GM12891 (cell line): Measurements from ENCODE around the gene PPP1R13B.

Experiments used
- DNase-seq: peaks from one replicate; pipeline ENCODE4 v3.0.0; 2011; ENCODE audit warnings: low spot score; ENCODE audit not compliant: insufficient read length
- FAIRE-seq: peaks from 2 replicates; lab custom pipeline; 2011; peaks lifted over from hg19 to GRCh38; lab: Jason Lieb, UNC
- PAX5 ChIP-seq: IDR thresholded peaks from 2 replicates; pipeline ENCODE4 v1.6.1; 2011; ENCODE audit warnings: low read length, moderate library complexity, mild to moderate bottlenecking; ENCODE audit not compliant: insufficient read depth, severe bottlenecking
- POLR2A ChIP-seq: IDR thresholded peaks from 2 replicates; pipeline ENCODE4 v1.6.1; 2011; ENCODE audit warnings: low read depth, low read length, control low read depth
- POLR2AphosphoS5 ChIP-seq: IDR thresholded peaks from 2 replicates; pipeline ENCODE4 v1.6.1; 2011; ENCODE audit warnings: low read depth, low read length, control low read depth
- POU2F2 ChIP-seq: IDR thresholded peaks from 2 replicates; pipeline ENCODE4 v1.6.1; 2011; ENCODE audit warnings: low read depth, mild to moderate bottlenecking, control low read depth, low read length, moderate library complexity
- SPI1 ChIP-seq: IDR thresholded peaks from 2 replicates; pipeline ENCODE4 v1.6.1; 2011; ENCODE audit warnings: low read depth, low read length, control low read depth
- TAF1 ChIP-seq: IDR thresholded peaks from 2 replicates; pipeline ENCODE4 v1.6.1; 2011; ENCODE audit warnings: low read depth, low read length, control low read depth

PPP1R13B gene

DNA sequence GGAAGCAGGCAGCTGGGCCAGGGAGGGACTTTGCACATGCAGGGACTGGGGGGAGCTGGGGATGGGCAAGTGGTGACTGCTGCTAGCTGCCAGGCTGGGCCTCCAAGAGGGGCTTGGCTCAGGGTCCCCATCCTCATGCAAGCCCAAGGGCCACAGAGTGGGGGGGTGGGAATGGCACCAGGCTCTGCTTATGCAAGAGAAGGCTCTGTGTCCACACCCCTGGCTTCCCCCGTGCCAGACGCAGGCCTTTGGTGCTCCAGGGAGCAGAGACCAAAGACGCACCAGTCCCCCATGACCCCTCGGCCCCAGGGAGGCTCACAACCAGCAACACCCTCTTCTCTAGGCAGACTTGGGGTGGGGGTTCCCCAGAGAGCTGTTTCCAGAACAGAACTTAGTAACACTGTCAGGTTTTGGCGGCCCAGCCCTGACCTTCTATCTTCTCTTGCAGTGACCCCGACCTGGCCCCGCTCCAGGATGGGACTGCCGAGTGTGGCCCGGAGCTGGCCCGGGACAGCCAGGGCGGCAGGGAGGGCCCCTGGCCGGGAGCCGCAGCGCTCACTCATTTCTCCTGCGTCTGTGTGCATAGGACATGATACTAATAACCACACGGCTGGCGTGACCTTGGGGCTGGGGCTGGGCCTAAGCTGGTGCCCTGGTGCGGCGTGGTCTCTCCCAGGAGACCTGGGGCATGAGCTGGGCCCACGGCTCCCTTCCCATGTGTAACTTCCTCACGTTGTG lies 146.5 kb downstream of the PPP1R13B start:
- DNase-seq: no peak
- no peak for FAIRE-seq
- TF ChIP-seq POU2F2 (no peak), POLR2AphosphoS5 (no peak), POLR2A (no peak), TAF1 (no peak), SPI1 (no peak), PAX5 (no peak)

DNA sequence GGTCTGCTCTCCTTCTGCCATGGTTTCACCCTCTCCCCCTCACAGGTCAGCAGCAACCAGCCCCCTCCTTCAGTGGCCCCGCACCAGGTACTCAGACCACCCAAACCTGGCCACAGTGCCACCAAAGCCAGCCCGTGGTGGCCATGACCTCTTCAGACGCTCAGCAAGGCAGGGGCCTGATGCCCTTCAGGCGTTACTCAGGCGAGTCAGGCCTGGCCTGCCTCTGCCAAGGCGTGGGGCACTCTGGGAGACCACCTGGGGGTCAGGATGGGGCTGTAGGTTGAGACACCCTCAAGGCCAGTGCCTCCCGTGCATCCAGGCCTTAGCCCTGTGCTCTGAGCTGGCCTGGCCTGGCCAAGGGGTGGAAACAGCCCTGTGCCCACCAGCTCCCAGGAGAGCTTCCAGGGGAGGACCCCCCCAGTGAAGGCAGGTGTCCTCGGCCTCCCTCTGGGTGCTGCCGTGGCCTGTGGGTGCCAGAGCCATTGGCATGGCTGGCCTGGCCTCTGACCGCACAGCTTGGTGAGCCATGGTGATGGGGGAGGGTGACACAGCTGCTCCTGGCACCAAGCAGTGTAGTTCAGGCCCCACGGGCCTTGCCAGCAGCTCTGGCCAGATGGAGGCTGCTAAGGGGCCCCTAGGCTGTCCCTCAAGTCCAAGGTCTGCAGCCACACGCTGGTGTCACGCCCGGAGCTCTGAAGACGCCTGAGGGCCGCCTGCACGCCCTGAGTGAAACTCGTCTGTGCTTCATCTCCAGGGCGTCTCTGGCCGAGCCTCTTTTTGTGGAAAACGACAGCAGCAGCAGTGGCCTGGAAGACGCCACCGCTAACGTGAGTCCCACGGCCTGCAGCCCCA lies 147.2 kb downstream of the PPP1R13B start:
- no peak for DNase-seq
- FAIRE-seq: no peak
- TF ChIP-seq PAX5 (no peak), POLR2A (no peak; the same call in 1 of the 2 replicates), SPI1 (no peak), POLR2AphosphoS5 (no peak), POU2F2 (no peak), TAF1 (no peak)

- no peak for FAIRE-seq
- DNase-seq: no peak
These were observed 148.1 kb downstream of the PPP1R13B start for GRCh38 chr14:103699261-103699661.

DNA sequence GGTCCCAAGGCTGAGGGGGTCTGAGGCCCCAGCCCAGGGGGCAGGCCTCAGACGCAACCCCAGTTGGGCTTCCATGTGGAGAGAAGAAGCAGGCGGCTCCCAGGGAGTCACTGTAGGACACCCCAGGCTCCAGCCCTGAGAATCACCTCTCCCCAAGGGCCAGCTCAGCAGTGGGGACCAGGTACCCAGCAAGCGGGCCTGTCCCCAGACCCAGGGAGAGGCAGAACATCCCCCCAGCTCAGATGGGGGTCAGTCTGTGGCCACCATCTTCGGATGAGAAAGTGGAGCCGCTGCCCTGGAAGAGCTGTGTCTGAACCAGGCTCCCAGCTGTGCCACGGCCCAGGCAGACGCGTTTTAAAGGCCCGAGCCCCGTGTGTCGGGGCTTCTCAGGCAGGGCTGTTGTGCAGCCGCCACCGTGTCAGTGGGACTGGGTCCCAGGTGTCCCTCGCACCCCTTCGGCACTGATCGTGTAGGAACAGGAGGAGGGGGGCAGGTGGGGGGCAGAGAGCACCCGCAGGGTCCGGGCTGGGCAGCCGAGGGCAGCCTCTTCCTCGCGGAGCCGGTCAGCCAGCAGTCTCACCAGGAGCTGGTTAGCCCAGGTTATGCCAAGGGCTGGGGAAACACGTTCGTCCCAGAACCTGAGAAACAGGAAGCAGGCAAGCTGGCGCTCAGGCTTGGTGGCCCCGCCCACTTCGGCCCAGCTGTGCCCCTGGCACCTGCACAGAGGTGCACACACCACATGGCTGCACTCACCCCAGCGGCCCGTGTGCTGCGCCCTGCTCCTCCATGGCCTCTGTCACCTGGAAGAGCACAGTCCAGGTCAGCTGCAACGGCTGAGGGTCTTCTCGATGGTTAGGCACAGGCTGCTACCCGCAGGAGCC lies 148.8 kb downstream of the PPP1R13B start:
- no peak for DNase-seq

More at GRCh38 chr14:103699261-103699661, 148.1 kb downstream of the PPP1R13B start:
- TF ChIP-seq SPI1: no peak
- no peak for TF ChIP-seq POLR2A
- TF ChIP-seq TAF1: no peak
- no peak for TF ChIP-seq POU2F2
- TF ChIP-seq PAX5: no peak
- TF ChIP-seq POLR2AphosphoS5: no peak

DNA sequence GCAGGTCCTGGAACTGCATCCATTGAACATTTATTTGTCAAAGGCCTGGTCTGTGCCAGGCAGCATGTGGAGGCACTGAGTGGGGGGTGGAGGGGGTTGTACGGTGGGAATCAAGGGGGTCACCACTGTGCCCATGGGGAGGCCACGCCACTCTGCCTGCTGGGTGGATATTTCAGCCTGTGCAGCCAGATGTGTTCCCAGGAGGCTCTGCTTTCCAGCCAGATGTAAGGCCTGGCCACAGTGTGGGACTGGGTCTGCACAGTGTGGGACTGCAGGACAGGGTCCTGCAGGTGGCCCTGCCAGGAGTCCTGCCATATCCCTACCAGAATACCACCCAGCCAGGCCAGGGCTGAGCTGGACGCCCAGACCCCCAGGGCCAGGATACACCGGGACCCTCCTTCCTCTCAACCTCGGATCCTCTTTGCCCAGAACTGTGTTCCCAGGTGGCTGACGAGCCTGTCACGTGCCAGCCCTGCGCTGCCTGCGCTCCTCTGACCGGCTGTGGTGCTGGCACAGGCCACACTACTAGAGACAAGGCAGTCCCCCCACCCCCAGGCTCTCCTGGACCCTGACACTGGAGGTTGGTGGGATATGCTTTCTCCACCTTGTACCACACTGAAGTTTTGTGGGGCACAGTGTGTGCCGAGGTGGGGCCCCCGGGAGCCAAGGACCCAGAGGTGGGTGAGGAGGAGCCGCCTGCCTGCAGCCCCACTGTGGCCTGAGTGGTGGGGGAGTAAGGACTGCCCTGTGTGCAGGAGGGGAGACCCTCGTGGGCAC lies 149.6 kb downstream of the PPP1R13B start:
- TF ChIP-seq POU2F2 (no peak), POLR2A (0 out of 2 replicates have a peak, but pooled peaks have one; percentile 26)
- no peak for FAIRE-seq

More for the DNA sequence above, 148.8 kb downstream of the PPP1R13B start:
- TF ChIP-seq PAX5: no peak
- TF ChIP-seq POLR2AphosphoS5: peak; percentile 62; the same call in 1 of the 2 replicates
- TF ChIP-seq SPI1: no peak
- peak; percentile 41; the same call in 1 of the 2 replicates for TF ChIP-seq POLR2A
- FAIRE-seq: no peak

GRCh38 chr14:103697206-103697602 lies 150.2 kb downstream of the PPP1R13B start:
- no peak for TF ChIP-seq TAF1
- no peak for TF ChIP-seq POU2F2
- TF ChIP-seq PAX5: no peak
- peak; percentile 17; the same call in 1 of the 2 replicates for TF ChIP-seq POLR2AphosphoS5
- FAIRE-seq (peak; percentile 80), DNase-seq (no peak)

More for the DNA sequence above, 149.6 kb downstream of the PPP1R13B start:
- no peak for DNase-seq

DNA sequence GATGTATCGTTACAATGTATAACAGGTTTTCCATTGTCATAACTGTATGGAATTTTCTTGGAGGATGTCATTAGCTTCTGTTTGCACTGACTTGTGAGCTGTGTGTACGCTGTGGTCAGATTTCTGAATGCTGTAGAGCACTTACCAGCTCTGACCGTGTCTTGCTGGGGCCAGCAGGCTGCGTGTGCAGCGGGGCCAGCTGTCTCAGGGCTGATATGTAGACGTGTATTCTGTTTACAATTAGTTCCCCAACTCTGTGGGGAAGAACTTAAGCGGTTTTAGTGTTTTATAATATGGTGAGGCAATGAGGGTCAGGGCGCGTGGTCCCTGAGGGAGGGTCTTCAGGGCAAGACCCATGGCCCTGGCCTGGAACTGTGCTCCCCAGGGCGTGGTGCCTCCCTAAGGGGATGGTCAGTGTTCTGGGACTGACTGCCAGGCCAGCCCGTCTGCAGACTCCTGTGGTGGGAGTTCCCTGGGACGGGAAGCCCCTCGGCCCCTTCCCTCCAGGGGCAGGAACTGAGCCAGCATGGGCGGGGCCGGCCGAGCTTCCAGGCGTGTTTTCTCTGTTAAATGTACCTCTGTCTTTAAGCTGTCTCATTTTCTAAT lies 150.8 kb downstream of the PPP1R13B start:
- no peak for TF ChIP-seq POLR2AphosphoS5
- no peak for TF ChIP-seq POLR2A
- no peak for TF ChIP-seq POU2F2
- TF ChIP-seq PAX5: no peak
- peak; percentile 71 for FAIRE-seq
- DNase-seq: no peak

DNA sequence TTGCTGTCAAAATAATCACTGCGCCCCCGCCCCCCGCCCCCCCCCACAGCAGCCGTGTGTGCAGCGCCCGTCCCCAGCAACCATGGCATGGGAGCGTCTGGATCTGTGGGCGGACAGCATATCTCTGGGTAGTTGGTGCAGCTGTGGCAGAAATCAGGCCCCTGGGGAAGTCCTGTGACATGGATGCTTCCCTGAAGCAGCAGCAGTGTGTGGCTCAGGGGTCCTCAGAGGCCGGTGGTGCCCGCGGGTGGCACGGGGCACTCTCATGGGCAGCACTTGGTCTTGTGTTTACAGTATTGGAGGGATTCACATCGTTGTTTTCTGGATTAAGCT lies 151.3 kb downstream of the PPP1R13B start:
- no peak for DNase-seq
- TF ChIP-seq POLR2AphosphoS5 (no peak), POU2F2 (no peak), PAX5 (no peak), TAF1 (no peak), POLR2A (no peak), SPI1 (no peak)
- FAIRE-seq: peak; percentile 5
